ENCODE measurements around the gene KRTAP4-4. TPM values are rescaled to one million over a fixed set of nuclear protein-coding genes. Genes with fewer than 3 reads are reported as not detected.

KRTAP4-4 gene
- total and polyA plus RNA-seq, 2 of the 13 experiments (the other 11 are each of a cell fraction or from before 2014, with no cell fraction given), result not detected

DNA sequence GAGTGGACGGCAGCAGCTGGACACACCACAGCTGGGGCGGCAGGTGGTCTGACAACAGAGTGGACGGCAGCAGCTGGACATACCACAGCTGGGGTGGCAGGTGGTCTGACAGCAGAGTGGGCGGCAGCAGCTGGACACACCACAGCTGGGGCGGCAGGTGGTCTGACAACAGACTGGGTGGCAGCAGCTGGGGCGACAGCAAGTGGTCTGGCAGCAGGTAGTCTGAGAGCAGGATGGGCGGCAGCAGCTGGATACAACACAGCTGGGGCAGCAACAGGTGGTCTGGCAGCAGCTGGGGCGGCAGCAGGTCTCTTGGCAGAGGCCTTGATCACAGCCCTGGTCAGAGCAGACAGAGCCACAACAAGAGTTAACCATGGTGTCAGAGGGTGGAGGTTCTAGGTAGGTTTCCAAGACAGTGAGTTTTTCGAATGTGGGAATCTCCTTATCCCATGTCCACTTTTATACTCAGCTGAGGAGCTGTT, 24.0 kb upstream of the KRTAP4-4 start, which contains the start of gene KRTAP4-1:
KRTAP4-1 (minus strand) TSS at position 432 of the 482 bp plus-strand sequence; CDS start at position 375, 57 bp downstream.
- H3K4me2 ChIP-seq (ENCODE audit: low read depth, low read length), result no peak within 1 kb of the TSS
- DNase-seq (ENCODE audit: low spot score), result no peak
- ChIA-PET POLR2A (no interaction called here), CTCF (ENCODE audit: low intra/inter-chr PET ratio, low total read pairs) (no interaction called here)
- H3K27me3 ChIP-seq (ENCODE audit: control insufficient read depth in 1 of 2, insufficient read depth in 2 of 2, low read length in 2 of 2), result peaks cover 0 to 4% of the 10 kb centered on the region in 2 experiments; a peak in 2 of 5 replicates
- in situ Hi-C loops (cut with HindIII; ENCODE audit: extremely low pct_ligation_motif_present, low pct_unique_long_range_greater_than_20kb), result no loop called here
- WGBS (ENCODE audit: low lambda C conversion rate), result 55% methylated on average over 4 of the region's 9 CpGs
- no peaks in the 10 kb centered on the region for H3K79me2 ChIP-seq (ENCODE audit: insufficient read depth, low read length)
- no peak within 1 kb of the TSS for H3K27ac ChIP-seq (ENCODE audit: extremely low read length, insufficient read depth, low read length)
- no peaks in the 10 kb centered on the region for H3K9me3 ChIP-seq (ENCODE audit: low read length)
- no peaks in the 10 kb centered on the region for H3K36me3 ChIP-seq (replicated peaks in 1 of 2; ENCODE audit: control insufficient read depth in 1 of 2, insufficient read depth in 2 of 2, low read length in 2 of 2)
- no peak for FAIRE-seq
- H3K9ac ChIP-seq (ENCODE audit: insufficient read depth, low read depth, low read length), result no peak within 1 kb of the TSS
- no peaks in the 10 kb centered on the region for H4K20me1 ChIP-seq (ENCODE audit: insufficient read depth, low read length)
- BruUV-seq (replicated peaks), result no TSS peak
- intact Hi-C loops (cut with micrococcal nuclease; ENCODE audit: unreplicated experiment), result no loop called here
- no peak for ATAC-seq
- H3K4me1 ChIP-seq (ENCODE audit: insufficient read depth, low read length), result no peaks in the 10 kb centered on the region
- H2AFZ ChIP-seq (ENCODE audit: low read length), result no peak within 1 kb of the TSS
- TF ChIP-seq ZNF253 (CRISPR knock-in tag; IDR thresholded peaks at IDR 0.05; ENCODE audit: borderline replicate concordance) (no peak), ZNF274 (CRISPR knock-in tag; IDR thresholded peaks at IDR 0.05) (no peak), ZNF83 (CRISPR knock-in tag; IDR thresholded peaks at IDR 0.05; ENCODE audit: borderline replicate concordance) (no peak)
- no peak within 1 kb of the TSS for H3K4me3 ChIP-seq (replicated peaks in 1 of 3; ENCODE audit: insufficient read depth in 1 of 3, low read depth in 2 of 3, low read length in 3 of 3)

DNA sequence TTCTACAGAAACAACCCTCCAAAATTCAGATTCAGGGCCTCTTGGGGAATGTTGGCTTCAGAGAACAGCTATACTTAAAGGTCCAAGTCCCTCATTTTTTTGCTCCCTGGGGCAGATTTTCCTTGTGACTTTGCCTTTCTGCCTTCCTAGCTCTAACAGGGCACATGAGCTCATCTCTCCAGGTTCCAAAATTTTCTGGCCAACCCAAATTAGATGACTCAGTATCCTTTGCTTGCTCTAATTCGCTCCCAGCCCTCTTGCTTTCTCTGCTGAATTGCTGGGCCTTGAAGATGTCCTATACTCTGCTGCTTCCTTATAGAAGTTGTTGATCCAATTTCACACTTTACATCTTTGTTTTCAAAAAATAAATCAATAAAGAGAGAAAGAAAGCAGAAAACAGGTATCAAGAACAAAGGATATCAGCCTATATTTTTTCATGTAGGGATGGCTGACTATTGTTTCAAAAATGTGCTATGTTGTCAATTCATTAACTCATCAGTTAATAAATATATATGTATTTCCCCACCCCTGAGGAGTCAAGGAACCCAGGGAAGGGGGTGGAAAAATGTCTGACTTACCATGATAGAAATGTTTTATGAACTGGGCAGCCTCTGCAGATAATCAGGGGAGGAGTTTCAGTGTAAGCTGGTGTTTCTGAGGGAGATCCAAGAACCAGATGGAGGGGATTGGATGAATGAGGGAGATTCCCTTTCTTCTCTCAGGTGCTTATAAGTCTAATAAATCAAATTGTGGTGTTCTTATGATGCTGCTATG, 18.5 kb upstream of the KRTAP4-4 start:
- H3K9ac ChIP-seq (ENCODE audit: insufficient read depth, low read depth, low read length), result no peak overlapping the region
- peaks cover 0 to 33% of the 10 kb centered on the region in 2 experiments; a peak in 3 of 5 replicates for H3K27me3 ChIP-seq (ENCODE audit: control insufficient read depth in 1 of 2, insufficient read depth in 2 of 2, low read length in 2 of 2)
- no peak overlapping the region for H3K27ac ChIP-seq (ENCODE audit: extremely low read length, insufficient read depth, low read length)
- POLR2A ChIA-PET, result no interaction called here
- DNase-seq (ENCODE audit: low spot score), result no peak
- FAIRE-seq, result no peak
- H3K4me2 ChIP-seq (ENCODE audit: low read depth, low read length), result no peak overlapping the region
- H3K79me2 ChIP-seq (ENCODE audit: insufficient read depth, low read length), result no peaks in the 10 kb centered on the region
- intact Hi-C loops (cut with micrococcal nuclease; ENCODE audit: unreplicated experiment) (loop anchor here (10.0 kb wide), 1 partner anchor 274 kb away; no protein-coding TSS in a partner anchor), in situ Hi-C loops (cut with HindIII; ENCODE audit: extremely low pct_ligation_motif_present, low pct_unique_long_range_greater_than_20kb) (no loop called here)
- no peak overlapping the region for H2AFZ ChIP-seq (ENCODE audit: low read length)
- no peaks in the 10 kb centered on the region for H3K9me3 ChIP-seq (ENCODE audit: low read length)
- H3K4me1 ChIP-seq (ENCODE audit: insufficient read depth, low read length), result no peaks in the 10 kb centered on the region
- 7% methylated on average over 1 of the region's 1 CpG for WGBS (ENCODE audit: low lambda C conversion rate)
- CTCF ChIA-PET (ENCODE audit: low intra/inter-chr PET ratio, low total read pairs), result no interaction called here
- ATAC-seq, result no peak
- no peak for TF ChIP-seq JUND (CRISPR knock-in tag; IDR thresholded peaks at IDR 0.05)
- TF ChIP-seq MAFK (conservative IDR thresholded peaks at IDR 0.05 in 1 of 2, IDR thresholded peaks at IDR 0.05 in 1 of 2; ENCODE audit: low read length in 2 of 2), result 0 out of 4 replicates have a peak, but pooled peaks of 1 of the 2 experiments have one; percentile 2
- no peak for TF ChIP-seq CHD4 (IDR thresholded peaks at IDR 0.05; ENCODE audit: borderline replicate concordance, low read length)
- no peaks in the 10 kb centered on the region for H4K20me1 ChIP-seq (ENCODE audit: insufficient read depth, low read length)
- H3K36me3 ChIP-seq (replicated peaks in 1 of 2; ENCODE audit: control insufficient read depth in 1 of 2, insufficient read depth in 2 of 2, low read length in 2 of 2), result no peaks in the 10 kb centered on the region
- BruUV-seq (replicated peaks), result no TSS peak
- H3K4me3 ChIP-seq (replicated peaks in 1 of 3; ENCODE audit: insufficient read depth in 1 of 3, low read depth in 2 of 3, low read length in 3 of 3), result no peak overlapping the region

Data from HepG2 (cell line).